IMR-90 (cell line): ENCODE data around the gene CERT1. TPM values are rescaled to one million over a fixed set of nuclear protein-coding genes. Genes with fewer than 3 reads are reported as not detected.

Experiments used
- ATAC-seq: fragments of 200-7000 bp; cut with Tn5 transposase; 2 replicates; pipeline ENCODE4 v1.9.1; 2020; ENCODE audit warnings: low read depth, mild to moderate bottlenecking, moderate library complexity
- BruUV-seq: library from RNA; stranded (reverse); fragments of 400-500 nt; replicated peaks from 2 replicates; lab custom pipeline; 2021; lab: Mats Ljungman, UMichigan
- CTCF ChIA-PET: fragments of 300-600 bp; formaldehyde crosslinking; extraction: SDS; loops from one replicate; lab custom pipeline; 2021; ENCODE audit warnings: antibody characterized with exemption; lab: Yijun Ruan, JAX
- POLR2A ChIA-PET: fragments of 300-600 bp; sonication (Branson Sonifier 250); formaldehyde crosslinking; loops from one replicate; lab custom pipeline; 2022; ENCODE audit warnings: antibody characterized with exemption; ENCODE audit not compliant: unreplicated experiment; lab: Charles Lee
- DNase-seq: peaks from one replicate; pipeline ENCODE4 v3.0.0; 2013
- H2AFZ ChIP-seq: replicated peaks from 2 replicates; pipeline ENCODE3; 2013; ENCODE audit warnings: low read length, mild to moderate bottlenecking; ENCODE audit not compliant: poor library complexity
- H2AK5ac ChIP-seq: 2 replicates; pipeline ENCODE4 v1.6.1; 2013; ENCODE audit warnings: low read depth, low read length, inconsistent platforms
- H2AK9ac ChIP-seq: replicated peaks from 2 replicates; pipeline ENCODE3; 2013; ENCODE audit warnings: mild to moderate bottlenecking, low read depth, low read length, moderate library complexity; ENCODE audit not compliant: poor library complexity
- H2BK120ac ChIP-seq: 2 replicates; pipeline ENCODE4 v1.6.1; 2013; ENCODE audit warnings: low read depth, low read length, inconsistent platforms
- H2BK15ac ChIP-seq: 3 replicates; pipeline ENCODE4 v1.6.1; 2013; ENCODE audit warnings: low read depth, low read length, inconsistent platforms
- H2BK20ac ChIP-seq: 2 replicates; pipeline ENCODE4 v1.6.1; 2013; ENCODE audit warnings: low read depth, mild to moderate bottlenecking, inconsistent platforms, low read length, moderate library complexity
- H2BK5ac ChIP-seq: 2 replicates; pipeline ENCODE4 v1.6.1; 2013; ENCODE audit warnings: mild to moderate bottlenecking, low read depth, low read length, inconsistent platforms; ENCODE audit not compliant: poor library complexity, severe bottlenecking
- H3K14ac ChIP-seq: replicated peaks from 2 replicates; pipeline ENCODE4 v1.6.1; 2013; ENCODE audit warnings: low read depth, low read length, inconsistent platforms
- H3K18ac ChIP-seq: 2 replicates; pipeline ENCODE4 v1.6.1; 2013; ENCODE audit warnings: low read depth, low read length, control low read depth
- H3K23ac ChIP-seq: 2 replicates; pipeline ENCODE4 v1.6.1; 2013; ENCODE audit warnings: low read depth, low read length, inconsistent platforms
- H3K27ac ChIP-seq: 2 replicates; pipeline ENCODE4 v1.5.1; 2013; ENCODE audit warnings: mild to moderate bottlenecking, control low read depth, low read length; ENCODE audit not compliant: insufficient read depth
- H3K27me3 ChIP-seq: 2 replicates; pipeline ENCODE4 v1.6.1; 2013; ENCODE audit warnings: low read length; ENCODE audit not compliant: control insufficient read depth, insufficient read depth
- H3K36me3 ChIP-seq: 2 replicates; pipeline ENCODE4 v1.6.1; 2013; ENCODE audit warnings: low read length, mixed read lengths; ENCODE audit not compliant: control insufficient read depth, insufficient read depth
- H3K4ac ChIP-seq: 2 replicates; pipeline ENCODE4 v1.6.1; 2013; ENCODE audit warnings: low read depth, low read length, inconsistent platforms
- H3K4me1 ChIP-seq: 2 replicates; pipeline ENCODE4 v1.6.1; 2013; ENCODE audit warnings: low read length, mixed read lengths; ENCODE audit not compliant: control insufficient read depth, insufficient read depth
- H3K4me2 ChIP-seq: 2 replicates; pipeline ENCODE4 v1.6.1; 2013; ENCODE audit warnings: low read depth, mild to moderate bottlenecking, control low read depth, low read length, moderate library complexity
- H3K4me3 ChIP-seq: 2 replicates; pipeline ENCODE4 v1.5.1; 2013; ENCODE audit warnings: low read depth, mild to moderate bottlenecking, control low read depth, low read length, moderate library complexity; ENCODE audit not compliant: insufficient read depth
- H3K56ac ChIP-seq: 2 replicates; pipeline ENCODE4 v1.6.1; 2013; ENCODE audit warnings: low read length, inconsistent platforms; ENCODE audit not compliant: insufficient read depth; ENCODE audit errors: extremely low read depth
- H3K79me1 ChIP-seq, 2 experiments: 2 replicates each; pipeline ENCODE4 v1.6.1; 2013; ENCODE audit warnings: low read length in 2 of 2, inconsistent platforms in 1 of 2, low read depth in 1 of 2
- H3K9ac ChIP-seq: 2 replicates; pipeline ENCODE4 v1.6.1; 2013; ENCODE audit warnings: low read depth, low read length, control low read depth
- H3K9me1 ChIP-seq: 2 replicates; pipeline ENCODE4 v1.6.1; 2013; ENCODE audit warnings: low read length, inconsistent platforms; ENCODE audit not compliant: insufficient read depth
- H3K9me3 ChIP-seq: 2 replicates; pipeline ENCODE4 v1.6.1; 2013; ENCODE audit warnings: low read length; ENCODE audit not compliant: control insufficient read depth, insufficient read depth
- H4K20me1 ChIP-seq: 2 replicates; pipeline ENCODE4 v1.6.1; 2013; ENCODE audit warnings: low read length, inconsistent platforms; ENCODE audit not compliant: insufficient read depth
- H4K5ac ChIP-seq: 2 replicates; pipeline ENCODE4 v1.6.1; 2013; ENCODE audit warnings: mild to moderate bottlenecking, low read depth, low read length, control low read depth
- H4K8ac ChIP-seq, 2 experiments: 2 replicates each; pipeline ENCODE4 v1.6.1; 2013; ENCODE audit warnings: low read depth in 2 of 2, low read length in 2 of 2, control low read depth in 1 of 2, inconsistent platforms in 1 of 2
- H4K91ac ChIP-seq: 2 replicates; pipeline ENCODE4 v1.6.1; 2013; ENCODE audit warnings: low read depth, low read length, inconsistent platforms; ENCODE audit not compliant: insufficient read depth
- BHLHE40 ChIP-seq: fragments of 150-350 bp; IDR thresholded peaks from 2 replicates; pipeline ENCODE4 v1.6.1; 2016; ENCODE audit warnings: mild to moderate bottlenecking, low read depth, low read length
- ELK1 ChIP-seq: fragments of 150-350 bp; IDR thresholded peaks from 2 replicates; pipeline ENCODE4 v1.6.1; 2016; ENCODE audit warnings: low read depth, mild to moderate bottlenecking, low read length, moderate library complexity, borderline replicate concordance
- RFX5 ChIP-seq: IDR thresholded peaks from 2 replicates; pipeline ENCODE4 v1.8.0; 2012; ENCODE audit warnings: low read depth, mild to moderate bottlenecking, low read length, moderate library complexity
- WGBS, 2 experiments: methylation state at CpG; one replicate each; pipeline versions ENCODE4 v1.1.5 to v1.1.7; 2013; ENCODE audit warnings: missing lambda C conversion rate in 2 of 2; ENCODE audit not compliant: insufficient read length in 1 of 2; ENCODE audit errors: extremely low coverage in 2 of 2; 5-methylcytosine and 5-hydroxymethylcytosine counted together
- dilution Hi-C: fragments of 300-500 bp; cut with HindIII; formaldehyde crosslinking; loops from one replicate; pipeline ENCODE4 v1.14.3; 2018; ENCODE audit warnings: low sequenced_read_pairs; ENCODE audit not compliant: unreplicated experiment
- in situ Hi-C: fragments of 300-500 bp; cut with MboI; formaldehyde crosslinking; loops from 3 replicates; pipeline ENCODE4 v1.14.3; 2019; ENCODE audit warnings: low sequenced_read_pairs, inconsistent platforms, mixed read lengths
- intact Hi-C: fragments of 100-400 bp; cut with micrococcal nuclease; formaldehyde crosslinking; loops from 2 replicates; pipeline ENCODE4 v1.10.0; 2022
- polyA plus RNA-seq, 3 experiments: library from polyadenylated mRNA; depleted of rRNA; stranded (reverse); fragments of >200 nt; gene quantifications; 2 replicates each; pipeline ENCODE4 v1.2.3, GENCODE V29; 2012; ENCODE audit warnings: low replicate concordance in 1 of 3
- total RNA-seq: library from RNA; depleted of rRNA; stranded (reverse); fragments of >200 nt; gene quantifications from 2 replicates; pipeline ENCODE4 v1.2.3, GENCODE V29; 2012

Gene CERT1
- total and polyA plus RNA-seq, 2 of the 4 experiments (the other 2 are of a cell fraction), result 7.2 TPM

GRCh38 chr5:75558981-75559632, 47.7 kb upstream of the CERT1 start:
- 50% methylated on average over 1 of the region's 4 CpGs; no CpG with 5 or more reads in 1 of the 2 experiments for WGBS, 2 experiments
- no peak overlapping the region for H2BK20ac ChIP-seq
- no peak overlapping the region for H3K14ac ChIP-seq
- ChIA-PET POLR2A (no interaction called here), CTCF (no interaction called here)
- H2BK120ac ChIP-seq, result no peak overlapping the region
- H4K91ac ChIP-seq, result no peak overlapping the region
- H3K79me1 ChIP-seq, result peaks cover 16 to 17% of the 10 kb centered on the region in 2 experiments; a peak in 3 of 4 replicates
- no peak overlapping the region for H2AFZ ChIP-seq
- H3K4ac ChIP-seq, result no peak overlapping the region
- H2AK5ac ChIP-seq, result no peak overlapping the region
- no peaks in the 10 kb centered on the region; the same call in 1 of the 2 replicates for H3K9me1 ChIP-seq
- H4K8ac ChIP-seq, result no peak overlapping the region
- no peak overlapping the region for H3K18ac ChIP-seq
- no peak overlapping the region for H3K23ac ChIP-seq
- H4K20me1 ChIP-seq, result no peaks in the 10 kb centered on the region; the same call in 1 of the 2 replicates
- no peak overlapping the region for H2AK9ac ChIP-seq
- no peak overlapping the region for H3K27ac ChIP-seq
- H3K4me2 ChIP-seq, result no peak overlapping the region
- H3K36me3 ChIP-seq, result peaks cover 7% of the 10 kb centered on the region
- no peak overlapping the region for H3K56ac ChIP-seq
- in situ Hi-C loops (no loop called here), intact Hi-C loops (no loop called here), dilution Hi-C loops (no loop called here)
- no peak for TF ChIP-seq ELK1
- no peak for TF ChIP-seq BHLHE40
- no peak for TF ChIP-seq RFX5
- H2BK15ac ChIP-seq, result no peak overlapping the region
- DNase-seq (no peak), ATAC-seq (no peak)
- no peak overlapping the region for H3K9ac ChIP-seq
- H3K4me1 ChIP-seq, result no peaks in the 10 kb centered on the region
- no peaks in the 10 kb centered on the region for H3K27me3 ChIP-seq
- peaks cover 2% of the 10 kb centered on the region; the same call in 1 of the 2 replicates for H3K9me3 ChIP-seq
- H2BK5ac ChIP-seq, result no peak overlapping the region
- BruUV-seq, result no TSS peak
- no peak overlapping the region for H4K5ac ChIP-seq
- no peak overlapping the region for H3K4me3 ChIP-seq
